NCI-H524 treated with DMSO at 0.1 percent for 48 hours (cell line): Measurements from ENCODE around the gene QARS1.

Experiments used
- DNase-seq: peaks from one replicate; lab custom pipeline; 2025; lab: John Stamatoyannopoulos, UW

The QARS1 gene

DNA sequence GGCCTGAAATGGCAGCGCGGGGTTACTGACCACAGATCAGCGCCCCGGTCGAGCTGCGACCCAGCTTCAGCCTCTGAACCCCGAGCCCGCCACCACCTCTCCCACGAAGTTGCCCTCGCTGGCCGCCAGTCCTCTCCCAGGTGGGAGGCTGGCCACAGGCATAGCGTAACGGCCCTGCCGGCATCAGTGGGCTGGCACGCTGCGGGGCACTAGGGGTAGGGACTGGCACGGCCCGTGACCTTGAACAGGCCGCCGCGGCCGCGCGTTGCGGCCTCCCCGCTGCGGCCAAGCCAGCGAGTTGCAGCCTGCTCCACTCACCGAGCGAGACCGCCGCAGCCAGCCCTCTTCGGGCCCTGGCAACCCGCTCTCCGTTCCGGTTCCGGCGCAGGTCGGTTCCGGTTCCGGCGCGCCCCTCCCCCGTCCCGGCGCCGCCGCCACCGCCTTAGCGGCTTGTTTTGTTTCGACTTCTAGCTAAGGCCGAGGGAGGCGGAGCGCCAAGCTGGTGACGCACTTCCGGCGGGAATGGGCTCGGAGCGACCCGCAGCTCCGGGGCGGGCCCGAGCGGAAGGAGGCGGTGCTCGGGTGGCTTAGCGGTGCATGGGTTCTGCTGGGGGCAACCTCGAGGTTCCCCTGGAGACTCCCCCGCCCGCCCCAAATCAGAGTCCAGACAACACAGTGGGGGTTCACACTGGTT is 16.0 kb upstream of the QARS1 start, which contains the start of gene USP19:
Gene USP19, minus strand, starts transcription at position 386 of the 694 bp plus-strand sequence. CDS start 1,678 bp downstream, outside the sequence.
- peak; percentile 43 for DNase-seq

DNA sequence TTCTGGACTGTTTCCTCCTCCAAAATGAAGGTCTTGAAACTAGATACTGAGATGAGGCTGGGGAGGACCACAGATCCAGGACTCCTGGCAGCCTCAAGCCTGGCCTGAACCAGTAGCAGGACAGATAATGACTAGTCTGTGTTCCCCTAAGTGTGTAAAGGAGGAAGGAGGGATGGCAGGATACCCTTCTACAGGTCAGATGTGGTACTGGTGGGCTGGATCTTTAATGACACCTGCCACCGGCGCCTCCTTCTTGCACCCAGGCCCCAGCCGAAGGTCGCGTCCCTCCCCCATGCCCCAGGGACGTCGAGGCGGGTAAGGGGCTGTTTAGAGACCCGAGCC is 15.5 kb upstream of the QARS1 start:
- no peak for DNase-seq

DNA sequence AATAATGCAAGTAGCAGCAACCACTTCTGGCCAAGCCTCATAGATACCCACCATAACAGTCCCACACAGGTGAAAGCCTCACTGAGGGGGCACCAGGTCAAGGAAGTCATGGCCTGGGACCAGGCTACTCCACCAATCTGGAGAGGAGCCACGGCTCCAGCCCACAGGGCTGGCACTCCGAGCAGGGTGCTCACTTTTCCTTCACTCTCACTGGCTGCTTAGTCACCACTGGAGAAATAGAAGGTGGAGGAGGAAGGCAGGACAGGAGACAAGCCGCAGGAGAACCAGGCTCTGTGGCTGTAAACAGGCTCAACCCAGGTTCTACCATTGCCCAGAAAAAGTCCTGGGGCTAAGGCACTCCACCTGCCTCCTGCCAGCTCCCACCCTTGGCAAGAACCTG is 14.9 kb upstream of the QARS1 start:
- DNase-seq: no peak

DNA sequence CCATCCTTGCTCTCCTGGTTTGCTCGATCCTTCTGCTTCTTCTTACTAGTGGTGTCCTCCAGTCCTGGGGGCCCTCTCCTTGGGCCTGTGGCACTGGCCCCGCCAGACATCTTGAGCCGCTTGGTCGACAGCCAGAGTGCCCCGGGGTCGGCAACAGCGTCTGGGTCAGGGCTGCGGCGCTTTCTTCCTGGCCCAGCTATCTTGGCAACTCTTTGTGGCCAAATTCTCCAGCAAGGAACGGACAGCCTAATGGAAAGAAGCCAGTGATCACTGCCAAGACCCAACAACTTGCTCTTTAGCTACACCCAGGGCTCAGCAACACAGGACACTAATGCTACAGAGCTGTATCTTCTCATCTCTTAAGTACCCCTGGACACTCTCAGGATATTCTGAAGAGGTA is 14.5 kb upstream of the QARS1 start:
- DNase-seq: no peak

DNA sequence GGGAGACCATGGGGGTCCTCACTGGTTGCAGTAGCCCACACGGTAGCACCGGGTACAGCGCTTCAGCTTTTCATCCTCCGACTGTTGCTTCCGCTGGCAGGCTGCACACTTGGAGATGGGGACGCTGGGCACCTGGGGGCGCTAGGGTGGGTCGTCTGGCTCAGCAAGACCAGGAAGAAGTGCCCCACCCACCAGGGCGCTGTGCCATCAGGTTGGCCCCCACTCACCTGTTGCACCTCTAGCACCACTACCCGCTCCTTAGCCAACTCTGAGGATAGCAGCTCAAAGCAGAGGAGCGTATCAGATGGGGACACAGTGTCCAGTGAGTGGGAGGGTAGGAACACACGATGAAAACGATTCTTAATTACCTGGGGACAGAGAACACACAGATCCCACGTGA is 7.7 kb upstream of the QARS1 start:
- no peak for DNase-seq

DNA sequence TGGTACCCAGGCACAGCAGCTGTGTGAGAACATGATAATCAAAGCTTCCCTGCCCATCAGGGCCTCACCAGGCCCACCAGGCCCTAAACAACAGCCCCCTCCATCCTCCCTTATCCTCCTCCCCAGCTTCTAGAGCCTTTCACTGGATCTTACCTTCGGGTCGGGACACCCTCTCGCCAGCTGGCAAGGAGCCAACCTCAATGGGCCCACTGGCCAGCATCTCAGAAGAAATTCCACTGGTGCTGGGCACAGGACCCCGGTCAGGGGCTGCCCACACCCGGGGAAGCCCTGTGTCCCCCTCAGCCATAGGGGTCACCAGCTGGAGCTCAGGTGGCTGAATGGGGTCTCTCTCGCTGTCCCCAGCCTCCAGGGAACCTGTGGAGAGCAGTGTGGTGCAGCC is 6.8 kb upstream of the QARS1 start:
- no peak for DNase-seq

DNA sequence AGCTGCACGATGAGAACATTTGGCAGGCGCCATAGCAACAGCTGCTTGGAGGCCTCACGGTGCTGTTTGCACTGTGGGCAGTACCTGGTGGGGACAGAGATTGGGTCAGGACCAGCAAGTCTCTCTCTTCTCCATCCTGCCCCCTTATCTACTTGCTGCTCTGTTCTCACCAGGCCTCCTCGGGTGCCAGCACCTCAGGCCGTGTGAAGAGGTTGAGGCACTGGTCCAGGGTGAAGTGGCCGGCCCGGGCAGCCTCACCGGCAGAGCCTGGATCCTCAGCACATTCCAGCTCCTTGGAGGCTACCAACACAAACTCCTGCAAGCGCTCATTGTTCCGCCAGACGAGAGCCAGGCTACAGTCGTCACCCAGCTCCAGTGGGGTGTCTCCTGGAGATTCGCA is 6.2 kb upstream of the QARS1 start:
- DNase-seq: no peak

DNA sequence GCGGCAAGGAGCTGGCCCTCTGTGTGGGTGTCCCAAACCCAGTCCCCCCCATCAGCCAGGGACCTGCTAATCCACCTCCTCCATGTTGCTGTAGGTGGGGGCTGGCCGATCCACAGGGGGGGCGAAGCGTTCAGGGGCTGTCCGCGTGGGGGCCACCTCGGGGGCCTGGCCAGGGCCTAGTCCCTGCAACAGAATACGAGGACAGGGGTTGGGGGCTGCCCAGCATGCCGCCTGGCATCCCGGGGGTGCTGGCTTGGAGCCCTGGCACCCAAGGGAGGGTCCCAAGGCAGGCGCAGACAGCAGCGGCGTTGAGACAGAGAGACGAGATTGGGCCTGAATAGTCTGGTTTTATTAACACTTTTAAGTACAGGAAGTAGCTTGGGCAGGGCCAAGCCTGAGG is 3.8 kb upstream of the QARS1 start:
- no peak for DNase-seq

DNA sequence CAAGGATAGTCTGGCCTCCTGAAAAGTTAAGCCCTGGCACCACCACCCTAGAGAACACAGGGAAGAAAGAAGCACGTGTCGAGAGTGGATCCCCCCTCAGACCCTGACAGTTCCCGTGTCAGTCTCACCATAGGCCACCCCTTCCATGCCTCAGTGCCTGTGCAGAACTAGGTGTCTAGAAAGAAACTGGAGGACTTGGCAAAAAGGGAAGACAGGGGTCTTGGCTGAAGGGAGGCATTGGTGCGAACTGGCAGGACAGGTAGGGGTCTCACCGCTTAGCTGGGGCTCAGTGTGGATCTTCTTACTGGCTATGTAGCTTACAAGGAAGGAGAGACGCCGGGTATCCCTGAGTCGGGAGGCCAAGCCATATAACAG is 518 bp downstream of the QARS1 start:
- no peak for DNase-seq

DNA sequence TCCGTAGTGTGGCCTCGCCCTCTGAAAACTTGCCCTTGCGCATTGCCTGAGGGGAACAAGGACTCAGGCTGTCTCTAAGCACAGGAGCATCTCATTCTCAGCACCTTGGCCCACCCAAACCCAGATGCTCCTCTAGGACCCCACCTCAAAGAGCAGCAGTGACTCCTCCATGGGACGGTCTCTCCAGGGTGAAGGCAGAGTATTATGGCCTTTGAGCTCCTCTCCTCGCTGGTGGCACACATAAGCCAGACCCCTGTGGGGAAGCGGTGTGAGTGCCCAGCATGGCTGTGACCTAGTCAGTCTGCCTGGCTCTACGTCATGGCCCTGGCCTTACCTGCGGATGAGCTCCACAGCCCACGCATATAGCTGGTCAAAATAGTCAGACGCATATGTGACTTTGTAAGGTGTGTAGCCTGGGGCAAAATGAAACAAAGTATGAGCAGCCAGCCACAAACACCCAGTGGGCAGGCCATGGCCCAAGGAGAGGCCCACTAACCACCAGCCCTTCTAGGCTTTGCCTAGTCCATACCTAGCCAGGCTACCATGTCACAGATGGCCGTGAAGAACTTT is 4.4 kb downstream of the QARS1 start:
- no peak for DNase-seq

DNA sequence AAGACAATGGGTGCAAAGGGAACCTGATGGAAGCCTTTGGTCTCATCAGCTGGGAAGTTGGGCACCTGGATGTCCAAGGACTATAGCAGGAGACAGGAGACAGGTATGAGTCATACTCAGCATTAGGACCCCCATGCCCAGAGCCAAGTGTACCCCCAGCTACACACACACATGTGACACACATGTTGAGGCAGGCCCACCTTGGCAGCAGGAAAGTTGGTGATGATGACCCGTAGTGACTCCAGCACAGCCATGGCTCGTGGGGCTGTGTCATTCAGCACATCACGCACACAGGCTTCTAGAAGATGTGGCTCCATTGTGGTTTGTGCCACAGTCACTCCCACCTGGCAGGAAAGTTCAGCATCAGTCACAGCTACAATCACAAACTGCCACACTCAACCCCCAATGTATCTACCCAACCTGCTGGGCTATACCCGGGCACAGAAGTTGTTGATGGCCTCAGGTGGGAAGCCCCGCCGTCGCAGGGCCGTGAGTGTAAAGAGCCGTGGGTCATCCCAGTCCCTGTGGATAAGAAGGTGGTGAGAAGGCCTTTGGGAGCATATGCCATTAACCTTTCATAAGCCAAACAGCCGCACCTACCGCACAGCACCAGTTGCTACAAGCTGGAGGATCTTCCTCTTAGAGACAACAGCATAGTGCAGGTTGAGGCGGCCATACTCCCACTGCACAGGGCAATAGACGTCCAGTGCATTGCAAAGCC is 5.5 kb downstream of the QARS1 start:
- no peak for DNase-seq

DNA sequence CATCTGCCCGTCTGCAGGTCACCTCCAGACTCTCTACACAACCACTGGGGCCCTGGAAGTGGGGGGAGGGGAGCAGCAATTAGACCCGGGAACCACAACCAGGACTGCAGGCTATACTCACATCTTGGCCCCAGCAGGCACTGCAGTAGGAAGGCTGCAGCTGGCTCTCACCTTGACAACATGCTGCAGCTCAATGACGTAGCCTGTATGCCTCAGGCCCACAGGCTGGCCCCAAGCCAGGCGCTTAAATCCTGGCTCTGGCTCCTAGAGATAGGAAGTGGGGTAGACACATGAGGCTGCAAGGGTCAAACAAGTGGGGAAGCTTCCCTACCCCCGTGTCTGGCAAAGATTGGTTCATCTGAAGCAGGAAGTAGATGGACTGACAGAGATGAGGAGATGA is 6.1 kb downstream of the QARS1 start:
- no peak for DNase-seq

DNA sequence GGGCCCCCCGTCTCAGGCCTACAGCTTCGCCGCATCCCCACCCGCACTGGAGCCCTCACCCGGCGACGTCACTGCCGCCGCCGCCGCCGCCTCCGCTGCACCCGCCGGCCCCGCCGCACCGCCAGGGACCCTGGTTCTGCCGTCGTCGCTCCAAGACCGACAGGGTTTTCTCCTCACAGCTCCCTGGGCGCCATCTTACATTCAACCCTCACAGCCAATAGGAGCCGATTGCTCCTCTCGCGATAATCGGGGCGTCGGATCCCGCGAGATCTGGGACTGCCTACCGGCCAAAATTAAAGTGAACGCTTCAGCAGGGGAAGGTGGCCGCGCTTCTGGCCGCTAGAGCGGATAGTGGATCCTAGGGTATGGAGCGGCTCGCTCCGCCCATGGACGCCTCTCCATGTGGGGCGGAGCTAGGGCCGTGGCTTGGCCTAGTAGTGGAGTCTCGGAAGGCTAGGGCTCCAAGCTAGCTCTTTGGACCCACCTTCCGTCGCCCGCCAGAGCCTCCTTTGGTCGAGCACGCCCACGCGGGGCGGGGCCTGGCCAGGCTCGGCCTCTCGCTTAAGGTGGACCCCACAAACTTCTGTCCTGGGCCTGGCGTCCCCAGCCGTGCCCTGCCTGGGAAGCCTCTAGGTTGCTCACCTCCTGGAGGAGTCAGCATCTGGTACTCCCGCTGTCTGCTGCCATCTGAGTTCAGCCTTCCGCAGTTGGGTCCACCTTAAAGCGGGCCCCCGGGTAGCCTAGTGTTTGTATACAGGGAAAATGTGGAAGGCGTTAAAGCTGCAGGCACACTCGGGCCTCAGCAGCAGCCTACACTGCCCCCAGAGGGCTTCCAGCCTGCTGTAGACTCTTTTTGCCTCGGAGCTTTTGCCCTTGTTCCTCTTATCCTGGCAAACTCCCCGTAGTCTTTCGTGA is 10.4 kb downstream of the QARS1 start, which contains the start of gene QRICH1:
Gene QRICH1, minus strand, starts transcription at position 219 of the 915 bp plus-strand sequence. CDS start 17,054 bp downstream, outside the sequence.
- DNase-seq: peak; percentile 91

DNA sequence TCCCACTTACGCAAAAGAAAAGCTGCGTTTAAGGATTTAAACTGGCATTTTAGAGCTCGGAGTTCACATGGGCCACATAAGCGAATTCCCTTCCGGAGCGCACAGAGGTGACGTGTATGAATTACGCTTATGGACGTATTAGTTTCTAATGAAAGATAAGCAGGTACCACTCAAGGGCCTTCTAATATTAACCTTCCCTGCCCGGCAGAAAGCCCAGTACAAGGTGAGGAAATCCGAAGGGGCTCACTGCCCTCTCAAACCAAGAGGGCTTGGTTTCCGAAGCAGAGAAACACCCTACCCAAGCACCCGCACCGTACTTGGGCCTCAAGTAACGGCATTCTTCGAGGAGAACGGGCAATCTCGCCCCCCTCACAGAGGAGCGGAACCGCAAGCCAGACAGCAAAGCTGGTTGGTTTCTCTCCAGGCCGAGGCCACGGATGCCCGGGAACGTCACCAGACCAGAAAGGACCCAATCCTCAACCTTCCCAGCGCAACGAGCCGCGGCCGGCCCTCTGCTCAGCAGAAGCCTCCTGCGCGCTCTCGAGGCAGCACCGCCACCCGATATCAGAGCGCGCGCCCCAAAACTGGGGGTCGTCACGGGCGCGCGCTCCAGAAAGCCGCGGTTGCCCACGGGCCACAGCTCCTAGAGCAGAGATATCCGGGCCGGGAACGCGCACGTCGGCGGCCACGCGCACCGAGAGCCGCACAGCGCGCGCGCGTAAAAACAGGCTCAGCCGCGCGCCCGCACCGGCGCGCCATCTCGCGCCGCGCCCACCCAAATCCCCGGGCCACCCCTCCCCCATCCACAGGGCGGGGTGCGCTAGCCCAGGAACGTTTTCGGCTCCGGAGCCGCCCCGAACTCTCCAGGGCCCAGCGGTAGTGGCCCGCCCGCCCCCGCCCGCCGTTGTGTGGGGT is 11.4 kb downstream of the QARS1 start:
- peak; percentile 29 for DNase-seq

DNA sequence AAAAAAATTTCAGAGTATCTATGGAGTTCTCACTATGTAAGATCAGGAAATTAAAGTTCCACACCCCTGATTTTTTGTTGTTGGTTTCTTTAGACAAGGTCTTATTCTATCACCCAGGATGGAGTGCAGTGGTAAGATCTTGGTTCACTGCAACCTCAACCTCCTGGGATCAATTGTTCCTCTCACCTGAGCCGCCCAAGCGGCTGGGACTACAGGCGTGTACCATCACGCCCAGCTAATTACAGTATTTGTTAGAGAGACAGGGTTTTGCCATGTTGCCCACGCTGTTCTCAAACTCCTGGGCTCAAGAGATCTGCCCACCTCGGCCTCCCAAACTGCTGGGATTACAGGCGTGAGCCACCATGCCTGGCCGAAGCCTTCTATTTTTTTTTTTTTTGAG is 23.1 kb downstream of the QARS1 start:
- no peak for DNase-seq

DNA sequence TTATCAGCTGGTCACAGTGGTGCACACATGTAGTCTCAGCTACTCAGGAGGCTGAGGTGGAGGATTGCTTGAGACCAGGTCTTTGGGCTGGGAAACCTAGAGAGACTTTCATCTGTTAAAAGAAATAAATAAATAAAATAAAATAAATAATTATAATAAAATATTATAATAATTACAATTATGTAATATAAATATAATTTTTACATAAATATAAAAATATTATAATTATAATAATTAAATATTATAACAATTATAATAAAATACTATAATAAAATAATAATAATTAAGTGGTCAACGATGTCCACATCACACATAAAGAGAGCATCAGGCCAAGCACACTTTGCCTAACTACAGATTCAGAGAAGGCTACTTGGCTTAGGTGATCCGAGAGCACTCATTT is 25.3 kb downstream of the QARS1 start:
- no peak for DNase-seq

DNA sequence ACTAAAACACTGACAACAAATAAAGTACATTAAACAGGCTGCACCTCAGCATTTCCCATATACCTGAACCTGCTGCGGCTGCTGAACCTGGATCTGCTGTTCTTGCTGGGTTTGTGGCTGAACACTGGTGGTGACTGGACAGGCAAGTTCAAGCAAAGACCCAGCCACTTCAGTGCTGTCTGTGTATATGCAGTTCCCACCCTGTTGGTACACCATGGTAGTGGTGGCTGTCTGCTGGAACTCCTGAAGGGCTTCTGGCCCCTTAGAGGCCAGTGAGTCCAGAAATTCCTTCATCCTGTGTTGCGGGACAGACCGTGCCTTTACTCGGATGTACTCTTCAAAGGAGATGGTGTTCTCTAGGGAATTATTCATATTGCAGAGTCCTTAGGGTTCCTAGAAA is 27.9 kb downstream of the QARS1 start:
- DNase-seq: no peak

DNA sequence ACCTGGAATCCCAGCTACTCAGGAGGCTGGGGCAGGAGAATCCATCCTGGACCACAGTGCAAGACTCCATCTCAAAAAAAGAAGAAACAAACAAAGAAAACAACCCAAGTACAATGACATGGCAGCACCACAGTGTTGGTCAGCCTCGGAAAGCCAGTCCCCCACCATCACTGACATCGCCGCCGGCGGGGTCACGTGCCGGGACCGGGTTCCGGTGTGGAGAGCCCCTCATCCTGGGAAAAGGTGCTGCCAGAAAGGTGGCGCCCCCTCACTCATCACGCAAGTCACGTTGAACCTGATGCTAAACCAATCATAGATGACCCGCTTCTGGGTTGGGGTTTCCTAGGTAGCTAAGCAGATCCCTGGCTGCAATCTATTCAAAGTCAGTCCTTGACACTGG is 28.4 kb downstream of the QARS1 start:
- no peak for DNase-seq

DNA sequence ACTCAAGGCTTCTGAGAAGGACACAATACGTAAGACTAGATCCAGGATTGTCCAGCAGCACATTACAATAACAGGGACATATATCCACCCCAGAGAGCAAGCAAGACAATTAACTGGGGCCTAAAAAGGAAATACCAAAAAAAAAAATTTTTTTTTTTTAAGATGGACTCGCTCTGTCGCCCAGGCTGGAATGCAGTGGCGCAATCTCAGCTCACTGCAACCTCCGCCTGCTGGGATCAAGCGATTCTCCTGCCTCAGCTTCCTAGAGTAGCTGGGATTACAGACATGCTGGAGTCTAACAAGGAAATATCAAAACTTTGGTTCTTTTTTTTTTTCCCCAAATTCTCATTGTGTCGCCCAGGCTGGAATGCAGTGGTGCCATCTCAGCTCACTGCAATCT is 46.5 kb downstream of the QARS1 start:
- no peak for DNase-seq

DNA sequence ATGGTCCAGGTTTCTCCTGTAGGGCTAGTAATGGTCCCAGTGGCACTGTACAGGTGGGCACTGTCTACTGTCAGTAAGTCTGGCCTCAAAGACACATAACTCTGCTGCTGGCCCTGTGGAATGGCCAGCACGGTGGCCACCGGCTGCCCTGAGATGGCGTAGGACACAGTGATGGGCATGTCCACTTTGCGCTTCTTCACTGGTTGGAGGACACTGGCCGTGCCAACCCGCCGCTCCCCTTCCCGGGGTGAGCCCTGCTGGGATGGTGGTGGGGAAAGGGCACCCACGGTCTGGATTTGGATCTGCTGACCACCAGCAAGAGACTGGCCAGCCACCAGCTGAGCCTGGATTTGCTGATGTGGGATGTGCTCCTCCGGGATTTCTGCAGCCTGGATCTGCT is 47.3 kb downstream of the QARS1 start:
- DNase-seq: no peak

DNA sequence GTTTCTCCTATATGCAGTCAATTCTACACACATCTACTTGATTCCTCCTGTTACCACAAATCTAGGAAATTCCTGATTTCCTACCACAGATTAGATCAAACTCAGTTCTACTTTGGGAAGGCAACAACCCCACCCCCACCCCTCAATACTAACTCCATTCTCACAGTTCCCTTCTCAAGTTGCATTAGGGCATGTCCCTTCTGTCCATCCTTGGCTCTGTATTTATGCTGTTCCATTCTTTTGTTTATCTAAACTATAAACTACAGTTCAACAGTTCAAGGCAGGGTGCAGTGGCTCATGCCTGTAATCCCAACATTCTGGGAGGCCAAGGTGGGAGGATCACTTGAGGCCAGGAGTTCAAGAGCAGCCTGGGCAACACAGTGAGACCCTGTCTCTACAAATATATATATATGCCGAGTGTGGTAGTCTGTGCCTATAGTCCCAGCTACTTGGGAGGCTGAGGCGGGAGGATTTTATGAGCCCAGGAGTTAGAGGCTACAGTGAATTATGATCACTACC is 50.2 kb downstream of the QARS1 start:
- no peak for DNase-seq
